Adipocyte (in vitro differentiated cells): Measurements from ENCODE around the gene BTBD9.

Experiments
- DNase-seq: peaks from one replicate; pipeline ENCODE4 v3.0.0-alpha.2; 2015; ENCODE audit warnings: low read depth
- H3K27me3 ChIP-seq: replicated peaks from 2 replicates; pipeline ENCODE4 v1.7.0; 2013; ENCODE audit warnings: mild to moderate bottlenecking, low read length, moderate library complexity; ENCODE audit not compliant: control insufficient read depth, insufficient read depth
- H3K36me3 ChIP-seq: 2 replicates; pipeline ENCODE4 v1.7.0; 2013; ENCODE audit warnings: low read length, mild to moderate bottlenecking, moderate library complexity; ENCODE audit not compliant: control insufficient read depth, insufficient read depth, severe bottlenecking
- H3K4me1 ChIP-seq: 2 replicates; pipeline ENCODE4 v1.7.0; 2013; ENCODE audit warnings: mild to moderate bottlenecking, low read length, moderate library complexity; ENCODE audit not compliant: control insufficient read depth, insufficient read depth
- H3K4me3 ChIP-seq: 2 replicates; pipeline ENCODE4 v1.7.0; 2013; ENCODE audit warnings: mild to moderate bottlenecking, low read length, moderate library complexity
- H3K9ac ChIP-seq: 2 replicates; pipeline ENCODE4 v1.7.0; 2013; ENCODE audit warnings: mild to moderate bottlenecking, low read length, moderate library complexity
- H3K9me3 ChIP-seq: 2 replicates; pipeline ENCODE4 v1.7.0; 2013; ENCODE audit warnings: mild to moderate bottlenecking, low read length, moderate library complexity; ENCODE audit not compliant: control insufficient read depth

Gene BTBD9

GRCh38 chr6:38259736-38260135, 380.0 kb downstream of the BTBD9 start:
- H3K27me3 ChIP-seq, result no peaks in the 10 kb centered on the region
- H3K4me3 ChIP-seq, result no peak overlapping the region
- peak; percentile 45 for DNase-seq
- no peak overlapping the region for H3K9ac ChIP-seq
- H3K9me3 ChIP-seq, result no peaks in the 10 kb centered on the region
- peaks cover 5% of the 10 kb centered on the region for H3K36me3 ChIP-seq
- peaks cover 38% of the 10 kb centered on the region for H3K4me1 ChIP-seq

- no peak for DNase-seq
- H3K9ac ChIP-seq, result no peak overlapping the region
Observed at GRCh38 chr6:38248500-38249234, 391.1 kb downstream of the BTBD9 start.

DNA sequence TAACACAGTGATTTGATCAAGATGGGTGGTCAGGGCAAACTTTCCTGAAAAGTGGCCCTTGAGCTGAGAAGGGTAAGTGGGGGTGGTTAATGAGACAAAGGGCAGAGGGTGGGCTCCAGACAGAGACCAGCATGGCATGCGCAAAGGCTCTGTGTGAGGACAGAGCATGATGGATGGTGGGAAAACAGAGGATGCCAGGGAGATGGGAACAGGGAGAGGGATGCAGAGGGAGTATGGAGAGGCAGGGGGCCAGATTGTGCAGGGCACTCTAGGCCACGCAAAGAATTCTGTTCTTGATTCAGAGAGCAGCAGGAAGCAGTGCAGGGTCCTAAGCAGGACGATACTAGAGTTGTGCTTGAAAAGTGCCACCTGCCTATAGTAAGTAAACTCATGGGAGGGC, 394.4 kb downstream of the BTBD9 start:
- H3K27me3 ChIP-seq, result no peaks in the 10 kb centered on the region
- DNase-seq, result no peak
- H3K4me1 ChIP-seq, result peaks cover 1% of the 10 kb centered on the region

More at GRCh38 chr6:38248500-38249234, 391.1 kb downstream of the BTBD9 start:
- Histone ChIP-seq H3K27me3 (no peaks in the 10 kb centered on the region), H3K4me1 (no peaks in the 10 kb centered on the region), H3K4me3 (no peak overlapping the region), H3K9me3 (no peaks in the 10 kb centered on the region), H3K36me3 (no peaks in the 10 kb centered on the region)

DNA sequence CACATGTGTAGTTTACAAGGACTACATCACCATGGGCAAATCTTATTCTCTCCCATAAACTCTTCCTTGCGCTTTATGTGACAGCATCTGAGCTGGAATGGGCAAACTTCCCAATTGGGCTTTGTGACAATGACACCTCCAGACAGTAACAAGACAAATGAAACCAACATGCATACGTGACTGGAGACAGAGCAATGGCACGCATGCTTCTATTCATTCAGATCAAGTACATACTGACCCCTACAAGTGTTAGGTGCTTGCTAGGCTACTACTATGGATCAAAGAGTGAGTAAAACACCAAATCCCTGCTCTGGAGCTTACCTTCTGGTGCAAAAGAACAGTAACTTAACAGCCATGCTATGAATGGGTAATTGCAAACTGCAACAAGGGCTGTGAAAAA, 394.9 kb downstream of the BTBD9 start:
- H3K27me3 ChIP-seq, result no peaks in the 10 kb centered on the region
- H3K4me1 ChIP-seq, result peaks cover 3% of the 10 kb centered on the region
- no peaks in the 10 kb centered on the region for H3K36me3 ChIP-seq
- no peak overlapping the region for H3K4me3 ChIP-seq
- DNase-seq, result no peak
- H3K9me3 ChIP-seq, result no peaks in the 10 kb centered on the region
- no peak overlapping the region for H3K9ac ChIP-seq

More for the DNA sequence above, 394.4 kb downstream of the BTBD9 start:
- Histone ChIP-seq H3K4me3 (no peak overlapping the region), H3K9me3 (no peaks in the 10 kb centered on the region), H3K36me3 (no peaks in the 10 kb centered on the region), H3K9ac (no peak overlapping the region)

DNA sequence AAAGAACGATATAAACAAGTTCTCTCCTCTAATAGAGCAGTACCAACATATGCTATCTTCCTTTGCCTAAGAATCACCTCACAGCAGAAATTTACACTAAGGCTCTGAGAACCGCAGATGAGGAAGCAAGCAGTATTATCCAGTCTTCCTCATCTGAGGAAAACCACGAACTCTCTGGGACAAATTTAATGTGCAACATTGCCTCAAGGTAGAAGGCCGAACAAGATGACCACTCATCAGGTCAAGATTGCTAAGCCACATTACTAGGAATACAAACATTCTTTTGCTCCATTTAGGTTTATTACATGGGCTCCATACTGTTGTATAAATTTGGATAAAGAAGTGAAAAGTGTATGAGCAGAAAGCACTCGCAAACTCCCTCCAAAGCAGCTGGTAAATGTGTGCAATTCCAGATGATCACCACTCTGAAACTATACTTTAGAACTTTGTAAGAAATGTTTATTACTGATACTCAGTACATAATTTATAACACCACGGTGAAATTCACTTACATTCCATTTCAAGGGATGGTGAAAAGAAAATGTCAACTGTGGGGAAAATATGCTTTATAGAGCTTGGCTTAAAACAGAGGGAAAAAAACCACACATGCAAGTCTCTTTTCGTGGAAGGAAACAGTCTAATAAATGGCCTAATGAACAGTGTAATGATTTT, 398.4 kb downstream of the BTBD9 start:
- H3K4me1 ChIP-seq, result peaks cover 3% of the 10 kb centered on the region
- no peak overlapping the region for H3K4me3 ChIP-seq
- H3K36me3 ChIP-seq, result no peaks in the 10 kb centered on the region
- no peak for DNase-seq
- no peaks in the 10 kb centered on the region for H3K27me3 ChIP-seq
- H3K9me3 ChIP-seq, result no peaks in the 10 kb centered on the region
- H3K9ac ChIP-seq, result no peak overlapping the region

DNA sequence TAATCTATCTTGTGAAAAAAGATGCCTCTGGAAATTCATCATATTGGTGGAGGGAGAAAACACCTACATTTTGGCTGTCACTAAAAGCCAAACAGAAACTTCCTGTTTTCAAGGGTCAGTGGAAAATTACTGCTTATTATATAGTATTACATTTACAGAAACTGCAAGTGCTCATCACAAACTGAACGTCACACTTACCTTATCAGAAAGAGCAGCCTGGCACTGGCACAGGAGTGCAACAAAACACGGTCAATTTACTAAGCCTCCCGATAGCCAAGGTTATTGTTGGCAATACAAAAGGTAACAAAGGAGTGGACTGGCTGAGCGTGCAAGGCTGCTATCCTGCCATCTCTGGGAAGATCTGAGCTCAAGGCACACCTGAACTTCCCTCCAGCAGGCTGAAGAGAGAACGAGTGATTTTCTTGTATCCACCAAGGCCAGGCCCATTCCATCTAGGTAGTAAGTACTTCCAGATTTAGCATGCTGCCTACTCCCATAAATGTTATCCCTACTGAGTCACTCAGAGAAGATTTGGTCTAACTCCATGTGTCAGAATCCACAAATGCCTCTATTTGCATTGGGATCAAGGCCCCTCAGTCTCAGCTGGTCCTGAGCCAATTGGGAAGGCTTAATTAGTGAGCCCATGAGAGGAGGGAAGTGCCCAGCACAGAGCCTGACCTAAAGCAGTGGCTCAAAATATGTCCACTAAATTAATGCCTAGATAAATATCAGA, 399.8 kb downstream of the BTBD9 start:
- Histone ChIP-seq H3K4me1 (peaks cover 3% of the 10 kb centered on the region), H3K4me3 (no peak overlapping the region), H3K27me3 (no peaks in the 10 kb centered on the region), H3K9ac (no peak overlapping the region), H3K9me3 (no peaks in the 10 kb centered on the region), H3K36me3 (no peaks in the 10 kb centered on the region)
- DNase-seq, result peak; percentile 25

- no peak overlapping the region for H3K4me3 ChIP-seq
- peaks cover 3% of the 10 kb centered on the region for H3K4me1 ChIP-seq
- no peaks in the 10 kb centered on the region for H3K36me3 ChIP-seq
- no peaks in the 10 kb centered on the region for H3K9me3 ChIP-seq
- no peak for DNase-seq
- H3K27me3 ChIP-seq, result no peaks in the 10 kb centered on the region
- no peak overlapping the region for H3K9ac ChIP-seq
Observed at GRCh38 chr6:38236631-38237030, 403.1 kb downstream of the BTBD9 start.

DNA sequence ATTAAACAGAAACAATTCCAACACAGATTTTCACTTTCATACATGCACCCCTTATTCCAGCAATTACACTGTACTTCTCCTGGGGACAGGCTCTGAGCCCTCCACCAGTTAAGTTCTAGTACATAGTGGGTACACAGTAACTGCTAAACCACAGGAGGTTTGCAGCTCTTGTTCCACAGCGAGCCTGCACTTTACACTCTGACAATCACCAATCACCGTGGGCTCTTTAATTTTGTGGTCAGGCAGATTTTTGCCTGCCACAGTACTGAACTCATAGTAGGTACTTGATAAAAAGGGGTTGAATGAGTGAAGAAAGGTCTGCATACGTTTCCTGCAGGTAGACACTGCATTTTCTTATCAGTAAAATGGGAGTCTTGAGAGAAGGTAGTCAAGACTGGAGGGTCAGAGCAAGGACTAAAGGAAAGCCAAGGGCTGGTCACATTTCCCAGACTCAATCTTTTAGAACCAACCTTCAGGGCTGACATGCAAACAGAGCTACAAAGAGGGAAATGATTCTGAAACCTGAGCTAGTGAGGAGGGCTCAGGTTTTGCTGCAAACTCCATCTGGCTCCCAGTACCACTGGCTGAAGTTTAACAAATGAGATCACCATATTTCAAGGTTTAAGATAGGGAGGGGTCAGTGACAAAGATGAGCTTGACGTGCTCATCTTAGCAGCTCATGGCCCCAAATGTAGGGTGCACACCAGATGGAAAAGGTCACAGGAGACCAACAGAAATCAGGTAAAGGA, 404.6 kb downstream of the BTBD9 start:
- Histone ChIP-seq H3K27me3 (no peaks in the 10 kb centered on the region), H3K4me1 (no peaks in the 10 kb centered on the region), H3K9ac (no peak overlapping the region), H3K4me3 (no peak overlapping the region), H3K36me3 (no peaks in the 10 kb centered on the region), H3K9me3 (no peaks in the 10 kb centered on the region)
- DNase-seq, result no peak

DNA sequence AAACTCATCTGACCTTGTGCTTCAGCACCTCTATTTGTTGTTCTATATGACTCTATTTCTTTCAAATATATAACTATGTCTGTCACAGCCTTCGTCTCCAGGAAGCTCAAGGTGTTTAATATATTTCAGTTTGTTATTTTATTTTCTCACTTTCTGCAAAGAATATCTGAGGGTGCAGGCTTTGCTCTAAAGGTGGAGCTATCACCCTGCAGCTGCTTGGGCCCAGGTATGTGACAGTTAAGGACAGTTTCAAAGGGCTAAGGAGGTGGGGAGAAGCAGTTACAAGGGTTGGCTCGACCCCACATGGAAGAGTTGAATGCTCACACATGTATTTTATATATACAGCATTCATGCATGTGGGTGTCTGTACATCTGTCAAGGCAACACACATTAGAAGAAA, 405.6 kb downstream of the BTBD9 start:
- H3K36me3 ChIP-seq, result no peaks in the 10 kb centered on the region
- H3K9me3 ChIP-seq, result no peaks in the 10 kb centered on the region
- H3K9ac ChIP-seq, result no peak overlapping the region
- no peak overlapping the region for H3K4me3 ChIP-seq
- no peaks in the 10 kb centered on the region for H3K27me3 ChIP-seq
- no peaks in the 10 kb centered on the region for H3K4me1 ChIP-seq
- no peak for DNase-seq

GRCh38 chr6:38233161-38233791, 406.5 kb downstream of the BTBD9 start:
- DNase-seq, result no peak
- H3K9ac ChIP-seq, result no peak overlapping the region
- H3K9me3 ChIP-seq, result no peaks in the 10 kb centered on the region
- no peak overlapping the region for H3K4me3 ChIP-seq
- no peaks in the 10 kb centered on the region for H3K27me3 ChIP-seq
- no peaks in the 10 kb centered on the region for H3K36me3 ChIP-seq
- no peaks in the 10 kb centered on the region for H3K4me1 ChIP-seq
